ENCODE measurements around the gene EIF4E2.
A peak's percentile ranks its signal among the peaks of the same experiment; 100 is the strongest.

EIF4E2 gene

GRCh38 chr2:232603283-232603682, 52.8 kb downstream of the EIF4E2 start:
- DNase-seq, result no peak

DNA sequence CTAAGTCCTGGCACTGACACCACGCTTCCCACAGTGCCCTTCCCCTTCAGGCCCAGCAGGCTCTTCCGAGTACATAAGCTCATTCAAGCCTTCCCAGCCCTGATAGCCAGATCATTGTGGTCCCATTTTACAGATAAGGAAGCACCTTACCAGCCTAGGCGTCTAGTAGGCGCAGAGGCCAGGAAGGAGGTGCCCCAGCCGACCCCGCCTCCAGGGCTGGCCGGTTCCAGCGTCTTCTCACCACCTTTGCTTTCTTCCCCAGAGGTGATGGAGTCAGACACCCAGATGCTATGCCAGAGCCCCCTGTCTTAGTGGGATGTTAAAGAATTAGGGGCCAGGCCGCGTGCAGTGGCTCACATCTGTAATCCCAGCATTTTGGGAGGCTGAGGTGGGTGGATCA, 54.0 kb downstream of the EIF4E2 start:
- no peak for DNase-seq

- no peak for DNase-seq
These were observed 56.5 kb downstream of the EIF4E2 start for GRCh38 chr2:232607011-232607410.

- DNase-seq, result no peak
These were observed 59.1 kb downstream of the EIF4E2 start for GRCh38 chr2:232609607-232610006.

- no peak for DNase-seq
These were observed 59.6 kb downstream of the EIF4E2 start for GRCh38 chr2:232610081-232610480.

DNA sequence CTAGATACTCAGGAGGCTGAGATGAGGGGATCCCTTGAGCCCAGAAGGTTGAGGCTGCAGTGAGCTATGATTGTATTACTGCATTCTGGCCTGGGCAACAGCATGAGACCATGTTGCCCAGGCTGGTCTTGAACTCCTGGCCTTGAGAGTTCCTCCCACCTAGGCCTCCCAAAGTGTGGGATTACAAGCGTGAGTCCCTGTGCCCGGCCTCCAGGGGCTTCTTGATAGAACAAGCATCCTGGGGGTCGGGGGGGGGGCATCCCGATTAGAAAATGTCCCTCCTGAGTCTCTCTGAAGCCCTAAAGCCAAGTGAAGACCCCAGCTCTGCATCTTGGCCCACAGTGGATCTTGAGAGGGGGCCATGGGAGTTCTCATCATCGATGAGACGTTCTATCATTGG, 60.6 kb downstream of the EIF4E2 start:
- DNase-seq, result no peak

GRCh38 chr2:232611559-232612218, 61.2 kb downstream of the EIF4E2 start:
- peak; percentile 44 for DNase-seq

- no peak for DNase-seq
These were observed 63.1 kb downstream of the EIF4E2 start for GRCh38 chr2:232613538-232614134.

- no peak for DNase-seq
These were observed 64.8 kb downstream of the EIF4E2 start for GRCh38 chr2:232615339-232615738.
